ENCODE results near the gene ZNF133. TPM values are rescaled to one million over a fixed set of nuclear protein-coding genes. Genes with fewer than 3 reads are reported as not detected.

Gene ZNF133
- total RNA-seq, 1 experiment from 2014 or later: 16.3 TPM

DNA sequence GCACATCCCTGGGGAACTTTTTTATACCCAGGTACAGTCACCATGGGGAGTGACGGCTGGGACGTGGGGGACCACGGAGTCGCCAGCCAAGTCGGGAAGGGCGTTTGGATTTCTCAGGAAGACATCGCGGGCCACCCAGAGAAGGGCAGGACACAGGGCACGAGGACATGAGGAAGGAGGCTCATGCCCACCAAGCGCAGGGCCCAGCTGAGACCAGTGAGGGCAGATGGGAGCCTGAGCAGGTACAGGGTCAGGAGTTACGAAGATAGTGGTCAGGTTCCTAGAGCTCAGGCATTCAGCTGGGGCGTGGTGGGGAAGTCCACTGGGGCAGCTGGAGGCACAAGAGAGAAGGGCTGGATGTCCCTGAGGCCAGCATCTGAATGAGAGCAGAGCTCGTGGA lies 74.6 kb downstream of the ZNF133 start:
- Histone ChIP-seq H3K4me1 (ENCODE audit: insufficient read depth, low read length) (no peaks in the 10 kb centered on the region; the same call in 1 of the 2 replicates), H3K36me3 (ENCODE audit: low read depth, low read length) (no peaks in the 10 kb centered on the region), H3F3A (ENCODE audit: low read length, unreplicated experiment) (no peaks in the 10 kb centered on the region), H3K4me2 (ENCODE audit: low read length) (no peak overlapping the region), H3K9ac (ENCODE audit: low read length) (no peak overlapping the region), H3K27ac (ENCODE audit: low read length) (no peak overlapping the region), H3K27me3 (ENCODE audit: low read length) (no peaks in the 10 kb centered on the region), H3K4me3 (ENCODE audit: low read length) (no peak overlapping the region), H2AFZ (ENCODE audit: low read length) (no peak overlapping the region), H3K79me2 (ENCODE audit: low read length) (no peaks in the 10 kb centered on the region), H4K20me1 (ENCODE audit: low read length) (no peaks in the 10 kb centered on the region), H3K9me2 (replicated peaks; ENCODE audit: low read length) (no peaks in the 10 kb centered on the region), H3K9me3 (ENCODE audit: low read length) (no peaks in the 10 kb centered on the region)
- intact Hi-C loops (cut with micrococcal nuclease): no loop called here
- ChIA-PET POLR2A (ENCODE audit: unreplicated experiment) (interaction anchor here (0.6 kb wide), 1 partner anchor 13 kb away, joined by 5 read pairs; no protein-coding TSS in a partner anchor), CTCF (no interaction called here)
- ATAC-seq (no peak), DNase-seq (no peak)
- no peak for TF ChIP-seq EZH2 (IDR thresholded peaks at IDR 0.05; ENCODE audit: low read length, unreplicated experiment)
- TF ChIP-seq EZH2phosphoT487 (IDR thresholded peaks at IDR 0.05; ENCODE audit: borderline replicate concordance, low read length): no peak
- TF ChIP-seq CTCF (conservative IDR thresholded peaks at IDR 0.05; ENCODE audit: low read depth, low read length): no peak
- BruUV-seq (replicated peaks): no TSS peak

DNA sequence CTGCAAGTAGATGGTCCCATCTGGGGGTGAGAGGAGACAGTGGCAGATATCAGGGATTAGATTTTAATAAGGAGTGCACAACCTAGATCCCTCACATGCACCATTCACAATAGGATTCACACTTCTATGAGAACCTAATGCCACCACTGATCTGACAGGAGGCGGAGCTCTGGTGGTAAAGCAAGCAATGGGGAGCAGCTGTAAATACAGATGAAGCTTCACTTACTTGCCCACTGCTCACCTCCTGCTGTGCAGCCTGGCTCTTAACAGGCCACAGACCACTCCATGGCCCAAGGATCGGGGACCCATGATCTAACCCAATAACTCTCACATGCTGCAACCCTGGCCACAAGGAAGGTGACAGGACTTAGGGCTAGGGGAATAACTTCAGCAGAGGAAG lies 75.4 kb downstream of the ZNF133 start:
- POLR2A ChIA-PET (ENCODE audit: unreplicated experiment): interaction anchor here (0.6 kb wide), 1 partner anchor 13 kb away, joined by 5 read pairs; no protein-coding TSS in a partner anchor
- no peaks in the 10 kb centered on the region for H3K9me3 ChIP-seq (ENCODE audit: low read length)

More for the DNA sequence above, 75.4 kb downstream of the ZNF133 start:
- DNase-seq (no peak), ATAC-seq (no peak)
- no peaks in the 10 kb centered on the region for H3K9me2 ChIP-seq (replicated peaks; ENCODE audit: low read length)
- intact Hi-C loops (cut with micrococcal nuclease): no loop called here
- no peaks in the 10 kb centered on the region for H3K36me3 ChIP-seq (ENCODE audit: low read depth, low read length)
- no TSS peak for BruUV-seq (replicated peaks)
- CTCF ChIA-PET: no interaction called here
- TF ChIP-seq EZH2 (IDR thresholded peaks at IDR 0.05; ENCODE audit: low read length, unreplicated experiment): no peak
- TF ChIP-seq EZH2phosphoT487 (IDR thresholded peaks at IDR 0.05; ENCODE audit: borderline replicate concordance, low read length): no peak
- TF ChIP-seq CTCF (conservative IDR thresholded peaks at IDR 0.05; ENCODE audit: low read depth, low read length): no peak
- H3K4me1 ChIP-seq (ENCODE audit: insufficient read depth, low read length): no peaks in the 10 kb centered on the region; the same call in 1 of the 2 replicates
- no peak overlapping the region for H3K27ac ChIP-seq (ENCODE audit: low read length)
- no peak overlapping the region for H3K9ac ChIP-seq (ENCODE audit: low read length)
- no peaks in the 10 kb centered on the region for H3F3A ChIP-seq (ENCODE audit: low read length, unreplicated experiment)
- H2AFZ ChIP-seq (ENCODE audit: low read length): no peak overlapping the region
- H3K27me3 ChIP-seq (ENCODE audit: low read length): no peaks in the 10 kb centered on the region
- H4K20me1 ChIP-seq (ENCODE audit: low read length): no peaks in the 10 kb centered on the region
- no peak overlapping the region for H3K4me2 ChIP-seq (ENCODE audit: low read length)
- no peaks in the 10 kb centered on the region for H3K79me2 ChIP-seq (ENCODE audit: low read length)
- no peak overlapping the region for H3K4me3 ChIP-seq (ENCODE audit: low read length)
